ENCODE results near the gene GARIN5B.

GARIN5B gene

DNA sequence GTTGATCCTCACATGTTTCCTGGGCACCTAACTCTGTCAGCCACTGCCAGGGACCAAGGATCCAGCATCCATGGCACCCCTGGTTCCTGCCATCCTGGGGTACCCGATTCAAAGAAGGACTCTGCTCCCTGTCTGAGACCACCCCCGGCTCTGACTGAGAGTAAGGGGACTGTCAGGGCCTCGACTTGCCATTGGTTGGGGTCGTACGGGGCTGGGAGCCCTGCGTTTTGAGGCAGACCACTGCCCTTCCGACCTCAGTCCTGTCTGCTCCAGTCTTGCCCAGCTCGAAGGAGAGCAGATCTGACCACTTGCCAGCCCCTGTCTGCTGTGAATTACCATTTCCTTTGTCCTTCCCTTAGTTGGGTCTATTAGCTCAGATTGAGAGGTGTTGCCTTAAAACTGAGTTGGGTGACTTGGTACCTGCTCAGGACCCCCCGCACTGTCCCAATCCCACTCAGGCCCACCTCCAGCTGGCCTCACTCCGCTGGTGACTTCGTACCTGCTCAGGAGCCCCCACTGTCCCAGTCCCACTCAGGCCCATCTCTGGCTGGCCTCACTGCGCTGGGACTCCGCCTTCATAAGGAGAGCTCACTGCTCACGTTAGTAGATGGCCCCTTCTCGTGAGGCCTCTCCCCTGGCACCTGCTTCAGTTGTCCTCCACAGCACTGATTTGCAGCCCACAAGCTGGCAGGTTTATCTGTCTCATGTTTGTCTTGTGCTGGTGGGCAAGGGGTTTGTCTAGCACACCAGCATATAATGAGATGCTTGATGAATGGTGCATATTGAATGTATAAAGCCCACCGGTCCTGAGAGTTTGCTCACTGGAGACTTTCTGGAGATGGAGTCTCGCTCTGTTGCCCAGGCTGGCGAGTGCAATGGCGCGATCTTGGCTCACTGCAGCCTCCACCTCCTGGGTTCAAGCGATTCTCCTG is 26.6 kb upstream of the GARIN5B start:
- DNase-seq (ENCODE audit: low read depth in 2 of 2) = no peak

DNA sequence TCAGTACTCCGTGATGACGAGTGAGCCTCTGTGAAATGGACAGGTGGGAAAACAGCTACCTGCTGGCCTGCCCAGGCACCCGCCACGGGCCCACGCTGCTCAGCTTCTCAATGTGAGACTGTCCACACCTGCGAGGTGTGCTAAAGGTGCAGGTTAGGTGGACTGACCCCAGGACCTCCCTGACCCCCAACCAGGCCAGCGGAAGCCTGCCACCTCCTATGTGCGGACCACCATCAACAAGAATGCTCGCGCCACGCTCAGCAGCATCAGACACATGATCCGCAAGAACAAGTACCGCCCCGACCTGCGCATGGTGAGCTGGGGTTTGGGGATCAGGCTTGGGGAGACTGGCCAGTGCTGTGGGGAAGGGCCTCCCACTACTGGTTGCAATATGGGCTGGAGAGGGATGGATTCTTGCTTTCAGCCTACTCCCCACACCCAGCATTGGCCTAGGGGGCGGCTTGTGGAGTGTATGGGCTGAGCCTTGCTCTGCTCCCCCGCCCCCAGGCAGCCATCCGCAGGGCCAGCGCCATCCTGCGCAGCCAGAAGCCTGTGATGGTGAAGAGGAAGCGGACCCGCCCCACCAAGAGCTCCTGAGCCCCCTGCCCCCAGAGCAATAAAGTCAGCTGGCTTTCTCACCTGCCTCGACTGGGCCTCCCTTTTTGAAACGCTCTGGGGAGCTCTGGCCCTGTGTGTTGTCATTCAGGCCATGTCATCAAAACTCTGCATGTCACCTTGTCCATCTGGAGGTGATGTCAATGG is 24.9 kb upstream of the GARIN5B start:
- no peak for DNase-seq (ENCODE audit: low read depth in 2 of 2)

DNA sequence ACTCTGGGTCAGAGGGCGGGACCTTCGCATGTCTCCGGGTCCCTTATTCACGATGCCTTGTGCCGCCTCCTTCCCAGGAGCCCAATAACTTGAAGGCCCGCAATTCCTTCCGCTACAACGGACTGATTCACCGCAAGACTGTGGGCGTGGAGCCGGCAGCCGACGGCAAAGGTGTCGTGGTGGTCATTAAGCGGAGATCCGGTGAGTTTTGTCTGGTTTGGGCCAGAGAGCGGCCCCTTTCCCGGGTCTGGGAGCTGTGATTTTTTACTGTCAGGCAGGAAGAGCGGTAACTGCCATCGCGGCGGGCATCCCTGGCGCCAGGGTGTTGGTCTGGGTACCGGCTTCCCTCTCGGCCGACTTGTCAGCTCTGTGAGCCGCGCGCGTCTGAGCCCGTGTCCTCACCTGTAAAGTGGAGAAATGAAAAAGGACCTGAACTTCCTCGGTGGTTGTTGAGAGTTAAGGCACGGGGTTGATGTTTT is 23.5 kb upstream of the GARIN5B start:
- no peak for DNase-seq (ENCODE audit: low read depth in 2 of 2)

DNA sequence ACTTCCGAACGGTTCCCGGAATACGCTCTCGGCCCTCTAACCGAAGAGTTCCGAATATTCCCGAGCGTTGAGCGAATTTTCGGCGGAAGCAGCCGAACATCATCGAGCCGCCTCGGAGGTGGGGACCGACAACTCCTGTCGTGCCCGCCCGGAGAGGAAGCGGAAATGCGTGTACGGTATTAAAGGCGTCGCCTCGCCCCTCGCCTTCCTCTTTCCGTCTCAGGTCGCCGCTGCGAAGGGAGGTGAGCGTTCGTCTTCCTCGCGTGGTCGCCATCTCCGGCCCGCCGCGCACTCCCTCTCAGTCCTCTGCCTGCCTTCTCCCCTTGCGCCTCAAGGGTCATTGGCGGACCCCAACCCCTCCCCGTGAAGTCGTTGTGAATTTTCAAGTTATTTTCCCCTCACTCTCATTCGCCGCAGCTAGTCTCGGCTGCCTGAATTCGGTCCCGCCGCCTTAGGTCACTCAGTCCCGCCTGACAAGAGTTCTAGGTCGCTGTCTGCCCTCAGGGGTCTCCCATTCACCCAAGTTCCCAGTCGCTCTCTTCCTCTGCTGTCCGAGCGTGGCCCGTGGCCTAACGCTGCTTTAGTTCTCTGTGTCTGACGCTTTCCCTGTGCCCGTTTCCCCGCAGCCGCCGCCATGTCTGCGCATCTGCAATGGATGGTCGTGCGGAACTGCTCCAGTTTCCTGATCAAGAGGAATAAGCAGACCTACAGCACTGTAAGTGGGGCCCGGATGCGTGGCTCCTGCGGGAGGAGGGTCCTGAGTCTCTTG is 22.8 kb upstream of the GARIN5B start, which contains the start of gene RPL28:
TSS of gene RPL28 (plus strand) at position 209 of the 769 bp plus-strand sequence. CDS start at position 635, 426 bp downstream.
- peak; percentile 96 to 98 for DNase-seq (ENCODE audit: low read depth in 2 of 2)

DNA sequence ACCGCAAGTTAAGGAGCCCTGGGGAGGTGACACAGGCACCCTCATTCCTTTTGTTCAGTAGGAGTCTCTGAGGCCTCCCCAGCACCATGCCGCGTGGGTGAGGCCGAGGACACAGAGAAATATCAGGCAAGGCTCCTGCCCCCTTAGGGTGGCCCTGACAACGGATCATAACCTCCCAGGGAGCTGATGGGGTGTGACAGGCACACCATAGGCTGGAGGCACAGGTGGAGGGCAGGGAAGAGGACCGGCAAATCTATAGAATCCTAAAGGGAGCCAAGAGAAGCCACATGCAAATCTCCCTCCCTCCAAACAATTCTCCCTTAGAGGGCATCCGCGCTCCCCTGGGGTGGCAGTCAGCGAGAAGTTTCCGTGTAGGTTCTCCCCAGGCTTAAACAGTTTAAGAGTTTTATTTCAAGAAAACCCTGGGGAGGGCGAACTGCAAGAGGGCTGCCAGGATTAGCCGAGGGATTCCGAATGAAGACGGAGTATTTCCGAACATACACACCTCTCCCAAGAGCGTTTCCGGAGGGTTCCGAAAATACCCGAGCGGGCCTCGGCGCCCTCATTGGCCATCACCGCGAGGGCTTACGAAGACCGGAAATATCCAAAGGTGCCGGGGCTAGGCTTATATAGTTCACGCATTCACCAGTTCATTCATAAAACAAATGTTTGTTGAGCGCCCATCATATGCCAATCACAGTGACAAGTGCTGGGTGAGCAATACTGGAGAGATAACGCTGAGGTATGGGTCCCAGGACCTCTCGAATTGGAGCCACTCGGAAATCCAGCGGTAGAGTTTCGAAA is 22.1 kb upstream of the GARIN5B start:
- peak; percentile 83 to 89 for DNase-seq (ENCODE audit: low read depth in 2 of 2)

DNA sequence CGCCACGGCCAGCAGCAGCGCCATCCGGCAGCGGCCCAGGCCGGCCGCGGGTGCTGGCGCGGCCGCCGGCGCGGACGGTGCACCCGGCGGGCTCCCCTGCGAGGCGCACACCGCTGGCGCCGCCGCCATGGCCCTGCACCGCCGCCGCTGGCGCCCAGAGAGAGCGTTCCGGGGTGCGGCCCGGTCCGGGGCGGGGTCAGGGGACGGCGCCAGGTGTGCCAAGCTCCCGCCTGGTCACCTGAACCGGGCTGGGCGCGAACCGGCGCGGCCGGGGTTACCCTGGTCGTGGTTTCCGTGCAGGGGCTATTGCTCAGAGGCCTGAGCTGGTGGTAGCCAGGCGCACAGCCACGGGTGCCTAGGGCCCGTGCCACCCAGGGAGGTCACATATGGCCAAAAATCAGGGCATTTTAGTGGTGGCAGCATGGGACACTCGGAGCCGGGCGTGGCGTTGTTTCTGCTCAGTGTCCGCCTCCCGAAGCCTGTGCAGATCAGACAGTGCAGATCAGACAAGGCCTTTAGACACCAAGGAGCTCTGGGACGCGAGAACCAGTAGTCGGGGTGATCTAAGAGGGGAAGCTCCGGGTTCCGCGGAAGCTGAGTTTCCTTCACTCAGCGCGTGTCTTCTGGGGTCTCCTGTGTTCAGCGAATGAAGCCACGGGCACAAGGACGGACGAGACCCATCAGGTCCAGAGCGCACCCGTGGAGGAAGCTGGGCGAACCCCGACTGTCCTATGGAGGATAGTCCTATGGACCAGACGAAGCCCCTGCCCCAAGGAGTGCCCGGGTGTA is 21.3 kb upstream of the GARIN5B start, which contains the start of gene TMEM238:
TSS of gene TMEM238 (minus strand) at position 162 of the 789 bp plus-strand sequence. CDS start at position 129, 33 bp downstream.
- no peak for DNase-seq (ENCODE audit: low read depth in 2 of 2)

DNA sequence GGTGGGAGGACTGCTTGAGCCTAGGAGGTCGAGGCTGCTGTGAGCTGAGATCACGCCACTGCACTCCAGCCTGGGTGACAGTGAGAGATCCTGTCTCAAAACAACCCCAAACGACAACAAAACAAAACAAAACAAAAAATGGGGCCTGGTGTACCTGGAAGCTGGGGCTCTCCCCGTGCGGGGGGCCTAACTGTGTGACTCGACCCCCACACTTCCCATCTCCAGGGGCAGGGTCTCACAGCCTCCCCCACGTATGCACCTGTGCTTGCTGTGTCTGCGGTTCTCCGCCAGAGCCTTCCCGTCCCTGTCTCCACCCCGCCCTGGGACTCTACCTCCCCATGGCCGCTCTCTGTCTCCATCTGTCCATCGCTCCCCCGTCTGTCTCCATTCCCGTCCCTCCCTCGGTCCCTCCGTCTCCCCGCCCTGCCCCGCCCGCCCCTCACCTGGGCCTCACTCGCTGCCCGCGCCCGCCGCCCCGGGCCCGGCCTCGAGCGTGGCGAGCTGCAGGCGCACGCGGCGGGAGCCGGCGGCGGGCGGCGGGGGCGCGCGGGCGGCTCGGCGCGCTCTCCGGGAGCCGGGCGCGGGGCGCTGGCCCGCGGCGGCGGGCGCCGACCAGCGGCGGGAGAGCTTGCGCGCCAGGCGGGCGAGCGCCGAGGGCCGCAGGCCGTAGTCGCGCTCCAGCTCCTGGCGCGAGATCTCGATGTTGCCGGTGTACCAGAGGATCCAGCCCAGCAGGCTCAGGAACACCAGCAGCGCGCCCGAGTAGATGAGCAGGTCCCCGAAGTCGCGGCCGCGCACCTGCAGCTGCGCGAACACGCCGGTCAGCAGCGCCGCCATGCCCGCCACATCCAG is 20.4 kb upstream of the GARIN5B start:
- no peak for DNase-seq (ENCODE audit: low read depth in 2 of 2)

DNA sequence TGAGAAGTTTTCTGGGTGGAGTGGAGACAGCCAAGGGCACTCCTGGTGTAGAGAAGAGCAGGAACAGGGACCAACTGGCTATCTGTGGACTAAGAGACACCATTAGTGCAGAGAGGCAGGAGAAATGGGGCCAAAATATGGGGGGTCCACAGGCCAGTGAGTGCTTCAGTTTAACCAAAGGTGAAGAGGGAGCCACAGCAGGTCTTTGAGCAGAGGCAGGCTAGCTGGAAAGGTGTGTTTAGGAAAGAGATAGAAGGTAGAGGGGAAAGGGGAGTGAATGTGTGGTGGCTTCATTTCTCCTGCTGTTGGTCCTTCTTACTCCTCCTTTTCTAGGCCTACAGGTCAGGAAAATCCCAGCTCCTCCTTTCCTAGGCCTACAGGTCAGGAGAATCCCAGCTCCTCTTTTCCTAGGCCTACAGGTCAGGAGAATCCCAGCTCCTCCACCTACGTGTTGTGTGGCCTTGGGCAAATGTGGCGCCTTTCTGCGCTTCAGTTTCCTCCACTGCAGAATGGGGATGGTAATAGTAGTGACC is 19.5 kb upstream of the GARIN5B start:
- DNase-seq (ENCODE audit: low read depth in 2 of 2) = no peak

DNA sequence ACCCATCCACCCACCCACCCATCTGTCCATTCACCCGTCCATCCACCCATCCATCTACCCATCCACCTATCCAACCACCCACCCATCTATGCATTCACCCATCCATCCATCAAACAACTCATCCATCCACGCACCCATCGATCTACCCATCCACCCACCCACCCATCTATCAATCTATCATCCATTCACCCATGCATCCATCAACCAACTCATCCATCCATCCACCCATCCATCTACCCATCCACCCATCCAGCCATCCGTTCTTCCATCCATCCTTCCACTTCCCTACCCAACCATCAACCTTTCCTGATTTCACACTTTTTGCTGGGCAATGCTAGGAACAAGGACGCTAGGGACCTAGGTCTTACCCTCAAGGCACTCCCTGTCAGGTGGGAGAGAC is 19.0 kb upstream of the GARIN5B start:
- no peak for DNase-seq (ENCODE audit: low read depth in 2 of 2)

DNA sequence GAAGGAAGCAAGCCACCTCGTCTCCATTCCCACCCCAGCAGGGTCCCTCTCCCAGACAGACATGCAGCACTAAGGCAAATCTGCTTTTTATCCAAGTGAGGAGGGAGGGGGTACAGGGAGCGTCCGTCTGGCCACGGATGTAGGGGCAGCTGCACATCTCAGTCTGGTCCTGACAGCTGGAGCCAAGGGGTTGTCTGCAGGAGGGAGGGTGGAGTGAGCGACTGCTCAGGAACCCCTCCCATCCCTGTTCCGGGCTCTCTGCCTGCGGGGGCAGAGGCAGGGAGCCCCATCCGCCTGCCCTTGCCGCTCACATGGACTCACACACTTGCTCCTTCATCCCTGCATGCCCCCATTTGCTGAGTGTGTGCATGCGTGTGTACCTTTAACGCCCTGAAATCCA is 16.1 kb upstream of the GARIN5B start:
- no peak for DNase-seq (ENCODE audit: low read depth in 2 of 2)

DNA sequence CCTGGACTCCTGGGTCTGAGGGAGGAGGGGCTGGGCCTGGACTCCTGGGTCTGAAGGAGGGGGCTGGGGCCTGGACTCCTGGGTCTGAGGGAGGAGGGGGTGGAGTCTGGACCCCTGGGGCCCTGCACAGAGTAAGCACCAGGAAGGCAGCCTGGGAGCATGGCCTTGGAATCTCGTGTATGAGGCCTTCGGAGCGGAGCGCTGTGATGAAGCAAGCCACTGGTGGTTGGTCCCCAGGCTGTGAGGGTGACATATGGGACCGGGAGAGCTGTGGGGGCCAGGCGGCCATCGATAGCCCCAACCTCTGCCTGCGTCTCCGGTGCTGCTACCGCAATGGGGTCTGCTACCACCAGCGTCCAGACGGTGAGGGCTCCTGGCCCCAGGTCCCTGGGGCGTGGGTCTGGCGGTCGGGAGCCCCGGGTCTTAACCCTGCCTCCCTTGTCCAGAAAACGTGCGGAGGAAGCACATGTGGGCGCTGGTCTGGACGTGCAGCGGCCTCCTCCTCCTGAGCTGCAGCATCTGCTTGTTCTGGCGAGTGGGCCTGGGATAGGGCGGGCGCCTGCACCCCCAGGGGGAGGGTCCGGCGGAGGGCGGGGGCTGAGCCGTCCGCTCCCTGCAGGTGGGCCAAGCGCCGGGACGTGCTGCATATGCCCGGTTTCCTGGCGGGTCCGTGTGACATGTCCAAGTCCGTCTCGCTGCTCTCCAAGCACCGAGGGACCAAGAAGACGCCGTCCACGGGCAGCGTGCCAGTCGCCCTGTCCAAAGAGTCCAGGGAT is 14.5 kb upstream of the GARIN5B start:
- DNase-seq (ENCODE audit: low read depth in 2 of 2) = no peak

DNA sequence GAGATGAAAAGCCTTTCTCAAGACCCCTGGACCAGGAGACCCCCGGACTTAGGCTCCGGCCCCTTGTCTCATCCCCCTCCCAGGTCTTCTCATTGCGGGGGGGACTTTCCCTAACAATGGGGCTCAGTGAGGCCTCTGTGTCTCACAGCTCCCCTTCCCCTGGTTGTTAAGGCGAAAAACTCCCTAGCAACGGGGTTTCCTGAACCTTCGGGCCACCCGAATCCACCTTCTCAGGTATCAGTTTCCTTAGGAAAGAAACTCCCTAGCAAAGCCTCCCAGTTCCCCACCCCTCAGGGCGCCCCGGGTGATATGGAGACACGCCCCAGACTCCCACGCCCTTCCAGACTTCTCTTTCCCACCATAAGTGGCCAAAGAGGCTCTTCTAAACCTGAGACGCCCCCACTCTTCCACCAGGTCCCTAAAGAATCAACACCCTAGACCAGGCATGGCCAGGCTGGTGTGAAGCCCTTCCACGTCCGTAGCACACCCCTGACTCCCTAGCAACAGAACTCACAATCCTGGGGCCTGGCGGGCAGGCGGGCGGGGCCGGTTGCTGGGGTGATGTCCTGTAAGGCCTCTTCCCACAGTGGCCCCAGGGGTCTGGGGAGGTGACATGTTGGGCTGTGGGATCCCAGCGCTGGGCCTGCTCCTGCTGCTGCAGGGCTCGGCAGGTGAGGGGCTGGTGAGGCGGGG is 13.3 kb upstream of the GARIN5B start, which contains the start of gene TMEM190:
TSS of gene TMEM190 (plus strand) at position 586 of the 693 bp plus-strand sequence. CDS start at position 614, 28 bp downstream.
- no peak for DNase-seq (ENCODE audit: low read depth in 2 of 2)

DNA sequence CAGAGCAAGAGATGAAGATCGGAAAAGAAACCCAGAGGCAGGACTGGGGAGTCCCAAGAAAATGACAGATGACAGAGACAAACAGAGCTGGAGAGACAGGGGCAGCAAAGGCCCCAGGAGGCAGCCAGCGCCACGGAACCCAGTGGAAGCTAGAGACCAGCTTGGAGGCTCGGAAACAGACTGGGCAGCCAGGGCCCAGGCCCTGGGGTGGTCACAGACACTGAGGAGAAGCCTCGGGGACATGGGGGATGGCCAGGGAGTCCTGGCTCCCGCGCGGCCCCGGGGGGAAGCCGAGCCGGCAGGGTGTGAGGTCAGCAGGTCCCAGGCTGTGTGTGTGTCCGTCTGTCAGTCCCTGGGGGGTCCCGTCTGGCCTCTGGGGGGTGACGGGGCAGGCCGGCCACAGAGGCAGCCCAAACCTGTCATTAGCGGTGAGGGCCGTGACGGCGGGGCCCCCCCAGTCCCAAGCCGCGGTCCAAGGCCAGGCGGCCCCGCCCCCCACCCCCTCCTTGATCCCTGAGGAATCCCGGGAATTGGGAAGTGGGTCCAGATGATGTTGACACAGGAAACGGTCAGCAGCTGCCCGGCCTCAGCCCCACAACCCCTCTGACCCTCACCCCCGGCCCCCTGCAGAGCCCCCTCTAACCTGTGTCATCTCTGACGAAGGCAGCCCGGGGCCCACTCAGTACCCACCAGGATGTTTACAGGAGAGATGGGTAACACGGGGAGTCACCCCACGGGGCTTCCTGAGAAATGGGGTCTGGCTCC is 11.1 kb upstream of the GARIN5B start:
- no peak for DNase-seq (ENCODE audit: low read depth in 2 of 2)

DNA sequence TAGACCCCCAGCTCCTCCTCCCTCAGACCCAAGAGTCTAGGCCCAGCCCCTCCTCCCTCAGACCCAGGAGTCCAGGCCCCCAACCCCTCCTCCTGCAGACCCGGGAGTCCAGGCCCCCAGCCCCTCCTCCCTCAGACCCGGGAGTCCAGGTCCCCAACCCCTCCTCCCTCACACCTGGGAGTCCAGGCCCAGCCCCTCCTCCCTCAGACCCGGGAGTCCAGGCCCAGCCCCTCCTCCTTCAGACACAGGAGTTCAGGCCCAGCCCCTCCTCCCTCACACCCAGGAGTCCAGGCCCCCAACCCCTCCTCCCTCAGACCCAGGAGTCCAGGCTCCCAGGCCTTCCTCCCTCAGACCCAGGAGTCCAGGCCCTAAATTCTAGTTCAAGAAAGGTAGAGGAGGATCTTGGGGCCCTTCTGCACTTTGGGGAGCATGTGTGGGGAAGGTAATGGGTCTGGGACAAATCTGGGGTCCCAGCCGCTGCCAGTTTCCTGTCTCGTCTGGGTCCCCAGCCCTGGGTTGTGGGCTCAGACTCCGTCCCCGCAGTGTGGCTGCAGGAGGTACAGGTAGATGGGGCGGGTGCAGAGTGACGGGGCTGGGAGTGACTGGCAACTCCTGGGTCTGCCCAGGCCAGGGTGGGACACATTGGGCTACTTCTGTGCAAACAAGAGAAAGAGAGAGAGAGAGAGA is 10.4 kb upstream of the GARIN5B start:
- DNase-seq (ENCODE audit: low read depth in 2 of 2) = no peak

DNA sequence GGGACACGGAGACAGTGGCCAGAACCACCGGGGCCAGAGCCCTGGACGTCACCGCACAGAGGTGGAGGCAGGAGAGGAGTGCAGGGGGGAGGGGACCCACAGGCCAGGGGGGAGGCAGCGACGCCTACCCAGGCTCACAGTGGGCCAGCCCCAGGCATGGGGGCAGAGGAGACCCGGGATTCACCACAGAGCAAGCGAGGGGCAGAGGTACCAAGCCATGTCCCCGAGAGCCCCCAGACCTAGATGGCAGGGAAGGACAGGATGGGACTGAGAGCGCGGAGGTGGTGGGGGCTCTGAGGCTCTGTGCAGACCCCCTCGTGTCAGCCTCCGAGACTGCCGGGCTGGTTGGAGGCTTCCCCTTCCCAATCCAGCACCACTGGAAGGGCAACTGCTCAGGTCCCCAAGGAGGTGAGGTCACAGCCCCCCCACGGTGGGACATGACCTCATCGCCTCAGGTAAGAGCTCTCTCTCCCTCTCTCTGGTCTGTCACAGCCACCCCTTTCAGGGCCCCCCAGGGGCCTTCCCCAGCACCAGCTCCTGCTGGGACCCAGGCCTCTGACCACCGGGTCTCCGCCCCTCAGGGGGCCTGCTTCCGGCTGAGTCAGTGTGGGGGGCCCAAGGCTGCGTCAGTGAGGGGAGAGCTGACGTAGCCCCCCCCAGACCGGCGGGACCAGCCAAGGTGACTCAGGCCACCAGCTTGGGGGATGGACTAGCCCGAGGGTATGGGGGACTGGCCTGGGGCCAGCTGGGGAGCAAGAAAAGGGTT is 9.4 kb upstream of the GARIN5B start:
- DNase-seq (ENCODE audit: low read depth in 2 of 2) = no peak
